GM12874 (cell line): ENCODE results near the gene AIM2.

ENCODE experiments used
- CTCF ChIP-seq: IDR thresholded peaks from 2 replicates; pipeline ENCODE4 v1.5.1; 2011; ENCODE audit warnings: low read depth, mild to moderate bottlenecking, control low read depth, low read length, moderate library complexity; ENCODE audit not compliant: insufficient read depth

Gene AIM2

GRCh38 chr1:159098596-159098995, 22.0 kb upstream of the AIM2 start:
- TF ChIP-seq CTCF, result no peak

- TF ChIP-seq CTCF, result no peak
Measured at GRCh38 chr1:159092036-159092760, 15.6 kb upstream of the AIM2 start.

- no peak for TF ChIP-seq CTCF
Measured at GRCh38 chr1:159091607-159092031, 15.1 kb upstream of the AIM2 start.

- TF ChIP-seq CTCF, result no peak
Measured at GRCh38 chr1:159091180-159091560, 14.6 kb upstream of the AIM2 start.

- no peak for TF ChIP-seq CTCF
Measured at GRCh38 chr1:159090286-159091179, 14.0 kb upstream of the AIM2 start.

- TF ChIP-seq CTCF, result peak; percentile 66
Measured at GRCh38 chr1:159089184-159089791, 12.7 kb upstream of the AIM2 start.

- no peak for TF ChIP-seq CTCF
Measured at GRCh38 chr1:159088546-159089183, 12.1 kb upstream of the AIM2 start.
